Activated T-cell treated with anti-CD3 and anti-CD28 coated beads, Interleukin-2, amount 50 U/mL, for 48 hours (primary cell): ENCODE data around the gene KIF19.

Source experiments
- DNase-seq, 2 experiments: peaks; one replicate each; pipeline ENCODE4 v3.0.0-alpha.2; 2020

The KIF19 gene

GRCh38 chr17:74362810-74363498, 36.9 kb downstream of the KIF19 start:
- no peak for DNase-seq

- DNase-seq: no peak
Measured at GRCh38 chr17:74367206-74367605, 41.2 kb downstream of the KIF19 start, which contains the start of gene GPR142. GPR142 (plus strand) TSS chr17:74367506; CDS start chr17:74369541, 2,035 bp downstream.

GRCh38 chr17:74368341-74369081, 42.5 kb downstream of the KIF19 start:
- DNase-seq: peak; percentile 85 to 87

- DNase-seq: peak; percentile 71 to 76
Measured at GRCh38 chr17:74369221-74369620, 43.2 kb downstream of the KIF19 start.

- DNase-seq: no peak
Measured at GRCh38 chr17:74369665-74370490, 43.9 kb downstream of the KIF19 start.

GRCh38 chr17:74371653-74372147, 45.7 kb downstream of the KIF19 start:
- DNase-seq: no peak

- no peak for DNase-seq
Measured at GRCh38 chr17:74372426-74372825, 46.4 kb downstream of the KIF19 start.

GRCh38 chr17:74373838-74374606, 48.0 kb downstream of the KIF19 start:
- no peak for DNase-seq

- DNase-seq: no peak
Measured at GRCh38 chr17:74374858-74375257, 48.8 kb downstream of the KIF19 start.

GRCh38 chr17:74379495-74380085, 53.6 kb downstream of the KIF19 start:
- peak; percentile 96 to 97 for DNase-seq

GRCh38 chr17:74380086-74380958, 54.3 kb downstream of the KIF19 start:
- no peak for DNase-seq

GRCh38 chr17:74380959-74381808, 55.2 kb downstream of the KIF19 start:
- no peak for DNase-seq

GRCh38 chr17:74383141-74383540, 57.1 kb downstream of the KIF19 start:
- no peak for DNase-seq

GRCh38 chr17:74385201-74385600, 59.2 kb downstream of the KIF19 start:
- DNase-seq: no peak

- DNase-seq: no peak
Measured at GRCh38 chr17:74386386-74386785, 60.4 kb downstream of the KIF19 start.

GRCh38 chr17:74387365-74388218, 61.6 kb downstream of the KIF19 start:
- no peak for DNase-seq

GRCh38 chr17:74389084-74389753, 63.2 kb downstream of the KIF19 start:
- DNase-seq: no peak

- no peak for DNase-seq
Measured at GRCh38 chr17:74389937-74390679, 64.1 kb downstream of the KIF19 start.
